GM19467 (cell line): ENCODE measurements around the gene NRG2.

Source experiments
- ATAC-seq: cut with Tn5 transposase; IDR thresholded peaks from one replicate; pipeline ENCODE4 v1.9.1; 2021; ENCODE audit warnings: mild to moderate bottlenecking, moderate library complexity; ENCODE audit not compliant: unreplicated experiment

The NRG2 gene

GRCh38 chr5:139951296-139951924 lies 91.7 kb downstream of the NRG2 start:
- no peak for ATAC-seq

GRCh38 chr5:139950436-139950835 lies 92.7 kb downstream of the NRG2 start:
- no peak for ATAC-seq

- no peak for ATAC-seq
Measured at GRCh38 chr5:139949710-139950109, 93.4 kb downstream of the NRG2 start.

GRCh38 chr5:139947727-139948126 lies 95.4 kb downstream of the NRG2 start:
- no peak for ATAC-seq

GRCh38 chr5:139946440-139946839 lies 96.7 kb downstream of the NRG2 start:
- no peak for ATAC-seq

GRCh38 chr5:139946006-139946405 lies 97.1 kb downstream of the NRG2 start:
- no peak for ATAC-seq

- ATAC-seq = no peak
Measured at GRCh38 chr5:139942243-139942642, 100.9 kb downstream of the NRG2 start.

GRCh38 chr5:139930406-139930805 lies 112.7 kb downstream of the NRG2 start:
- no peak for ATAC-seq

- ATAC-seq = no peak
Measured at GRCh38 chr5:139926797-139927503, 116.1 kb downstream of the NRG2 start.

- ATAC-seq = no peak
Measured at GRCh38 chr5:139925650-139926640, 117.2 kb downstream of the NRG2 start.

GRCh38 chr5:139925216-139925562 lies 117.9 kb downstream of the NRG2 start:
- ATAC-seq = no peak

GRCh38 chr5:139924294-139925215 lies 118.5 kb downstream of the NRG2 start:
- no peak for ATAC-seq

- no peak for ATAC-seq
Measured at GRCh38 chr5:139919308-139919707, 123.8 kb downstream of the NRG2 start.

- no peak for ATAC-seq
Measured at GRCh38 chr5:139915834-139916233, 127.3 kb downstream of the NRG2 start.

- ATAC-seq = no peak
Measured at GRCh38 chr5:139915266-139915665, 127.8 kb downstream of the NRG2 start.

GRCh38 chr5:139914218-139914807 lies 128.8 kb downstream of the NRG2 start:
- ATAC-seq = no peak

GRCh38 chr5:139912804-139913203 lies 130.3 kb downstream of the NRG2 start:
- ATAC-seq = no peak

GRCh38 chr5:139912158-139912557 lies 130.9 kb downstream of the NRG2 start:
- ATAC-seq = no peak

GRCh38 chr5:139911425-139912120 lies 131.5 kb downstream of the NRG2 start:
- ATAC-seq = no peak

GRCh38 chr5:139910901-139911300 lies 132.2 kb downstream of the NRG2 start:
- no peak for ATAC-seq
